ENCODE measurements around the gene SRGAP3.
A peak's percentile ranks its signal among the peaks of the same experiment; 100 is the strongest.
"Not testable (repeated sequence)": the region's sequence is repeated elsewhere in the genome, so short reads cannot be mapped to it uniquely, and the experiment has no call there.

The SRGAP3 gene

DNA sequence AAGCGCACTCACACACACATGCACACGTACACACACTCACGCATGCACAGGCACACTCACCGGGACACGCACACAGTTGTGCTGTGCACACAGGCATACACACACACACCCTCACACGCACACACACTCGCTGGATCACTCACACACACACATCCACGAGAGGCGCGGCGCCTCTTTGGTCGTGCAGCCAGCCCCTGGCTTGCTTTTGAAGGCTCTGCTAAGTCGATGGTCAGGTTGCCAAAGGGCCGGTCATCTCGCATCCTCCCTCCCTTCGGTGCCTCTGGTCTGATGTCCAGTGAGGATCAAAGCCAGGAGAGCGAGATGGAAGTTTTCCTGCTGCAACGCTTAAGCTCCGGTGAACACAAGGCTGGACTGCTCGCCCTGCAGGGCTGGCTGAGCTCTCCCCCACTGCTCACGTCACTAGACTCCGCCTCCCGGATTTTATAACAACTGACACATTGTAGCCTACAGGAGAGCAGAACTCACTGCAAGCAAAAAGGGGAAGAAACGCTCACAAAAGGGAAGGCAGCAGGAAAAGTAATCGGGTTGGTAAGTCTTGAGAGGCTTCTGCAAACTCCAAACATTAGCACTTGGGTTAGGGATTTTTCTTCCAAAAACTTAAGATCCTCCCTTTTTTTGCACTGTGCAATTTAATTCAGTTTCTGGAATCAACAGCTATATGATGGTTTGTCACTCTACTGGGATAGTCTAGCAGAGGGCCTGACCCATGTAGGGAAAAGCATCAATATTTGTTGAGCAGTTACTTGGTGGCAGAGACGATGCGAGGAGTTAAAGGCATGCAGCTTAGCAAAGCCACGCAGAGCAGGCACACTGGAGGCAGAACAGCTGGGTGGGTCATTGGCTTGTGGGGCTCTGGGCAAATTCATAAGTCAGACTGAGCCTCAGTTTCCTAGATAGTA is at the start of gene SRGAP3:
TSS of gene SRGAP3 (minus strand) at position 374 of the 920 bp plus-strand sequence. CDS start 695 bp downstream, outside the sequence.
- peak; percentile 41 for DNase-seq (ENCODE audit: low read depth)

DNA sequence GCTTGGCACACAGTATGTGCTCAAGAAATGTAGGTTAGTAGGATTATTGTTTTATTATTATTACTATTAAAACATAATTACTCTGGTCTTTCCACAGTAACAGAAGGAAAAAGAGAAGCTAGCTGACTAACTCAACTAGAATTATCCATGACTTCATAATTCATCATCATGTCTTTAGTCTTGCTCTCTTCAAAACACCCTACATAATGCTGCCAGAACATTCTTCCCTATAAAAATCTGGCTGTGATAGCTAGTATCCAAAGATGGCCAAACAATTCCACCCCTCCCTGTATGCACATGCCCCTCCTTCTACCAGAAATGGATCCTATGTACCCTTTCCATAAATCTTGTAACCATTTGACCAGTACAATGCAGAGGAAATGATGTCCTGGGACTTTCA is 48.8 kb upstream of the SRGAP3 start:
- no peak for DNase-seq (ENCODE audit: low read depth)

DNA sequence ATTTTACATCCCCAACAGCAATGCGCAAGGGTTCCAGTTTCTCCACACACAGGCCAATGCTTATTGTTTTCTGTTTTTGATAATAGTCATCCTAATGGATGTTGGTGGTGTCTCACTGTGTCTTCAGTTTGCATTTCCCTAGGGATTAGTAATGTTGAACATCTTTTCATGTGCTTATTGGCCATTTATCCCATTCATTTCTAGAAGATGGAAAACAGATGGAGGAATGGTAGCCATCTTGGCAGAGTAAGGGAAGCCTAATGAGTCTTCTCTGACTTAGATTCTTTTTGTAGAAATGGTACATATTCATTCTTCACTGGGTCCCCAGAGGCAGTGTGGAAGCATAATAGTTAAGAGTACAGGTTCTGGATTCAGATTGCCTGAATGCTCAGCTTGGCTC is 46.8 kb upstream of the SRGAP3 start:
- no peak for DNase-seq (ENCODE audit: low read depth)

DNA sequence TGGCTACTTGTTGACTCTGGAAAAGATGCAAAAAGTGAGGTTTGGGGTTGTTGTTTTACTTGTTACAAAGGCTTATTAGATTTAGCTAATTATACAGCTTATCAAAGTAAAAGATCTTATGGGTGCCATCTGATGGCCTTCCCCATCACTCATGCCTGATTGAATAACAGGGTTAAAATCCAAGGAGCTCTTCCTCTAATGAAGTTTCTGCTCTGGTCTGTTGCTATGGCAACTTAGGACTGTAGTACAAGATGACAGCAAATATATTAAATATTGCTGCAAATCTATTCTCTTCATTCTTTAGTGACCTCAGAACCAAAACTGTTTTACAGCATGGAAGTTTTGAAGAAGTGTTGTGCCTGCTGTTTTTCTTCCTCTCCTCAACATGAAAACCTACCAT is 45.6 kb upstream of the SRGAP3 start:
- no peak for DNase-seq (ENCODE audit: low read depth)

DNA sequence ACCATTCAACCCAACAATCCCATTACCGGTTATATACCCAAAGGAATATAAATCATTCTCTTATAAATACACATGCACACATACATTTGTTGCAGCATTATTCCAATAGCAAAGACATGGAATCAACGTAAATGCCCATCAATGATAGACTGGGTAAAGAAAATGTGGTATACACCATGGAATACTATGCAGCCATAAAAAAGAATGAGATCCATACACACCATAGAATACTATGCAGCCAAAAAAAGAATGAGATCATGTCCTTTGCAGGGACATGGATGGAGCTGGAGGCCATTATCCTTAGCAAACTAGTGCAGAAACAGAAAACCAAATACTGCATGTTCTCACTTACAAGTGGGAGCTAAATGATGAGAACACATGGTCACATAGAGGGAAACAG is 44.5 kb upstream of the SRGAP3 start:
- not testable (repeated sequence) for DNase-seq (ENCODE audit: low read depth)

DNA sequence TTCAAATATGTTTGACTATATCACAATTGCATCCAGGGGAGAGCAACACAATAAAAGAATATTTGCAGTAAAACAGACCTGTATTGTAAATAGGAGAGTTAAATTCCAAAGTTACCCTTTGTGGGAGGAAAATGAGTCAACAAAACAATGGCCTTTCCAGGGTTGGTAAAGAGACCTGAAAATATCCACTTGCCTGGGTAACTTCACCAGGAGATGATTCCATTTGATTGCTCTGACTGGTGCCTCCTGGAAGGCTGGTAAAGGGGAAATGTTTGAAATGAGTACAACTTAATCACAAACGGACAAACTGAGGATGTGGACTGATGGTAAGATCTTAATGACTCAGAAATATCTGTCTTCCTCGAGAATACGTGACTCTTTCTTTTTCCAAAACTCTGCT is 43.6 kb upstream of the SRGAP3 start:
- DNase-seq (ENCODE audit: low read depth) = no peak

DNA sequence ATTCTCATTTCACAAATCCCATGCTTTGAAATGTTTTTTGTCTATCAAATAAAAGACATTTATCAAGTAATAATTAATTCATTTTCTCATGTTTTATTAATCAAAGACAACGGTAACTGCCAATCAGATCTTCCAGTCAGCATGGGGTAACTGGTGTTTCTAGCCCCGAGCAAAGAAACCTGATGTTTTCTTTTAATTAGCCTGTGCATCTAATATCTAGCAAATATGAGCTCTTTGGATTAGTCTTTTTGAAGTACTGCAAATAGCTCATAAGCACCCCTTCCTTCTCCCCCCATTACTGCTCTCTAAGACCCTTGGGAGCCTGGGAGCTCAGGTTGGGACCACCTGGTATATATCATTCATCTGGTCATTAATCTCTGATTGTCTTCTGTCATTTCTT is 43.1 kb upstream of the SRGAP3 start:
- no peak for DNase-seq (ENCODE audit: low read depth)

DNA sequence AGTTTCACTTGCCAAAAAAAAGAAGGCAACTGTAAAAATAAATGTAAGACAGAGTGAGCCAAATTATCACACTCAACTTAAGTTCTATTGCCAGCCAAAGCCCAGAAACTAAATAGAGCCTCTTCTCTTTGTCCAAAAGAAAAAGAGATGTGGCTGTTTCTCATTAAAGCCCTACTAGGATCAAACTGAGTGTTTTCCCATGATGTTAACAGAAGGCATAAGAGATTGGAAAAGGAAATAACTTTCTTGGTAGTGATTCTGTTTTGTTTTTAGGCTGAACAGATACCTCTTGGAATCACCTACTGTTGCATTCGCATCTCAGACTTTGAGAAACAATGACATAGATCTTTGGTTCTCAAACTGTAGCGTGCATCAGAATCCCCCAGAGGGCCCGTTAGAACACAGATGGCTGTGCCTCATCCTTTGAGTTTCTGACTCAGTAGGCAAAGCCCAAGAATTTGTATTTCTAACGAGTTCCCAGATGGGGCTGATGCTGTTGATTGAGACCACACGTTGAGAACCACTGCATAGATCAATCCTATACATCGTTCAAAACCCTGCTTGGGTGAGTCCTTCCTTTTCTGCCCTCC is 42.5 kb upstream of the SRGAP3 start:
- no peak for DNase-seq (ENCODE audit: low read depth)

DNA sequence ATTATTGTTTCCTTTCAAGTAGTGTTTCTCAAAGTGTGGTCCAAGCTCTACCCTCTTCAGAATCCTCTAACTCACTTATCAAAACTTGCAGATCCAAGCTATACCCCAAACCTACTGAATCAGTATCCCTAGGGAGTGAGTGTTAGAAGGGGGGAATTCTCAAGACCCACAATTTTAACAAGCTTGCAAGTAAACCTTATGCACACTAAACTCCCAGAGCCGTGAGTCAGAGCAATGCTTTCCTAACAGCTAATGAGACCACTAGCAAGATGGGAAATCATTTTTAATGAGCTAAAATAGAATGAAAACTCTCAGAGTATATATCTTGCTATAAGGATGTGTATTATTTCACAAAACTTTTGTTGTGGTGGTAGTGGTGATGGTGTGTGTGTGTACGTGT is 41.1 kb upstream of the SRGAP3 start:
- DNase-seq (ENCODE audit: low read depth) = no peak

DNA sequence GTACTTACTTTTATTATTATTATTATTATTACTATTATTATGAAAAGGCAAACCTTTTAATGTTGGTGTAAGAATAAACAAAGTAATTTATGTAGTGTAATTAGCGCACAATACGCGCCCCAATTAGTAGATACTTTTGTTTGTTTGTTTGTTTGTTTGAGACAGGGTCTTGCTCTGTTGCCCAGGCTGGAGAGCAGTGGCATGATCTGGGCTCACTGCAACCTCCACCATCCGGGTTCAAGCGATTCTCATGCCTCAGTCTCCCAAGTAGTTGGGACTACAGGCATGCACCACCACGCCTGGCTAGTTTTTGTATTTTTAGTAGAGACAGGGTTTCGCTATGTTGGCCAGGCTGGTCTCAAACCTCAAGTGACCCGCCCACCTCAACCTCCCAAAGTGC is 32.1 kb upstream of the SRGAP3 start:
- DNase-seq (ENCODE audit: low read depth) = not testable (repeated sequence)

DNA sequence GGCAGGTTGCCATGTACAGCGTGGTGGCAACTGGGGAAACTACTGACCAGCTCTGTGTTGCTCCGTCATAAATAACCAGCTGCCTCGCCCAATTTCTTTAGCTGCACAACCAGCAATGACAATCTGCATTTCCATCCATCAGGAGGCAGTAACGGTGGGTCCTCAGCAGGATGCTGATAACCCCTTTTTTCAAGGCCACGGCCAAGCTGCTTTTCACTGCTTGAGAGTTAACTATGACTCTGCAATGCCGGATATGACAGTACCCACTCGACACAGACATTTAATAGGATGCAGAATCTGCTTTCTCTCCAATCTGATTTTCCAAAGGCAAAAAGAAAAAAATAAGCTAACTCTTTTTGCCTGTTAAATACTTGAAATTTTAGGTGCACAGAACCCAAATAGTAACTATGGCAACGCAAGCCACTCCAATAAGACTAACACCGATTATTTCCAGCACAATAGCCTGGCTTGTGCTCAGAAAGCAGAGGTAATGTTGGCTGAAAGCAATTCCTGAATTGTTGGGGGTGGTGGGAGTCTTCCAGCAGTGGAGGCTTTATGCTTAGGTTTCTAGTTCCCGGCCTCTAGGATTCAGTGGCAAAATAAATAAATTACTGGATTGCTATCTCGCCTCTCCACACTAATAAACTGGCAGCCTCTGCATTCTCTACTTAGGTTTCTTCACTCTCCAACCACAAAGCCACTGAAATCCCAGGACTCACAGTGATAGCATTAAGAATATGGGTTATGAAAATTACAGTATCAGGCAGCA is 31.2 kb upstream of the SRGAP3 start:
- no peak for DNase-seq (ENCODE audit: low read depth)

DNA sequence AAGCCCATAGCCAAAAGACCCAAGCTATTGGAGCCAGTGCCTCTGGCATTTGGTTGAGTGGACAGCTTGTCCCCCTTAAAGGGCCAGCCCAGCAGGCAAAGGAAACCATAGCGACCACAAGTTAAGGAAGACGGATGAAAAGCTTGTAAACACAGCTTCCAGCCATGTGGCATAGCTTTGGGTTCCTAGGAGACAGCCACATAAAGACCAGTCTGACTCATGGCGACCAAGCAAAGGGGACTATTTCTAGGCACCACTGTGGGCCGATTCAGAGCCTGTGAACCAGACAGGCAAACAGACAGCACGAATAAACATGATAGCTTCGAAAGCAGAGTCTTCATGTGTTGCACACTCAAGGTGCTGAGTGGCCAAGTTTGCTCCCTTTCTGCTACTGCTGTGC is 30.5 kb upstream of the SRGAP3 start:
- DNase-seq (ENCODE audit: low read depth) = no peak

DNA sequence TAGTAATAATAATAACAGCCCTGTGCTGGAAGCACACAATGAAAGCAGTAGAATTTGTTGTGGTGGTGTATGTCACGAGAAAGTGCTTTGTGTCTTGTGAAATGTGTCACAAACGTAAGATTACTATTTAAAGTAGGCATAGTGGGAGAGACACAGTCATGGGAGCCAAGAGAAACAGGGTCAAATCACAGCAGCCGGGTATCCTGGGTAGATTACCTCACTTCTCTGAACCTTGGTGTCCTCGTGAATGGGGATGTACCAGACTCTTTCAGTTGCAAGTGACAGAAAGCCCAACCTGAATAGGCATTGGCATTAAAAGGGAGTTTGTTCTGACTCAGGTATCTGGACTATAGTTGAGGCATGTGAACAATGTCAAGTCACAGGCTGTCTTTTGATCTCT is 29.1 kb upstream of the SRGAP3 start:
- no peak for DNase-seq (ENCODE audit: low read depth)

DNA sequence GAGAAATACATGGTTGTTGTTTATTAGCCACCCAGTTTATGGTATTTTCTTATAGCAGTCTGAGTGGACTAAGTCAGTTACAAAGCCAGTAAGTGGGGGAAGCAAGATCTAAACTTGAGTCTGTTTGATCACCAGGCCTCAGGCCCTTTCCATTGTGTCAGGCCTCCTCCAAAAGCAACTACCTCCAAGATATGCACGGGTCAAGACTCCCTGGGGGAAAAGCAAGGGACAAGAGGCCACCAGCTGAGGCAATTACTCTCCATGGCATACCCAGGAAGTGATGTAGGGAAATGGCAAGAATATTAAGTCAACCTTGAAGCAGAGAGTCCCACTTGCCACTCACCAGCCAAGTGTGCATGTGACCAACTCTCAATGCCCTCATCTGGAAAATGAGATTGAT is 28.6 kb upstream of the SRGAP3 start:
- no peak for DNase-seq (ENCODE audit: low read depth)

DNA sequence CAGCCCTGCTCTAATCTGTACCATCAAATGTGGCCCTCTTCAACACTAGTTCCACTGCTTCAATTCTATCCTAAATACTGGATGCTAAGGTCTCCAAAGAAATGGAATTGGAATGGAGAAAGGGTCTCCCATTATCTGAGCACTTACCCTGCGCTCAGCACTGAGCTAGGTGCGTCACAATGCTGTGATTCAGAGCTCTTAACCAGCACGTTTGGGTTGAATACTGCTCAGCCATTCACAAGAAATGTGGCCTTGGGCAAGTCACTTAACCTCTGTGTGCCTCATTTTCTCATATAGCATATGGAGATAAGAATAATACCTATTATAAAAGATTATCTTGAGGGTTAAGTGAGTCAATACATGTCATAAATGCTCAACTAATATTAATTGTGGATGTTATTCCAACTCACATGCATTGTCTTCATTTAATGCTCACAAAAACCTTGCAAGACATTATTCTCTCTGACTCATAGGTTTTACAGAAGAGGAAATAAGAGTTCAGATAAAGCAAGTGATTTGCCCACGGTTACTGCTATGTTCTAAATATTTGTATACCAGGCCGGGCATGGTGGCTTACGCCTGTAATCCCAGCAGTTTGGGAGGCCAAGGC is 27.4 kb upstream of the SRGAP3 start:
- DNase-seq (ENCODE audit: low read depth) = no peak

DNA sequence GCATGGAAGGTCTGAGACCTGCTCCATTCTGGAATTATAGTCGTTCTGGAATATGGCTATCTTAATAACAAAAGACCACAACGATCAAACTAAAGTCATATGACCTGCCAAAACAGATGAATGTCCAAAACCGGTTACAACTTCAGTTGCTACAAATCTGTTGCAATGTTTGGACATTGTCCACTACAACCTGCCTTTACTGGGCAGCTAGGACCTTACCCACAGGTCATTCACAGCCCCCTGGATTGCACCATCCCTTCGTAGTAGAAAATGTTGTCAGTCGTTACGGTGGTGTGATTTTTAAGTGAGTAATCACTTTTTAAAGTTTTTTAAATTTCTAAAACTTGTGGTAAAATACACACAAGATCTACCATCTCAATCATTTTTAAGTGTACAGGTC is 22.5 kb upstream of the SRGAP3 start:
- DNase-seq (ENCODE audit: low read depth) = no peak

DNA sequence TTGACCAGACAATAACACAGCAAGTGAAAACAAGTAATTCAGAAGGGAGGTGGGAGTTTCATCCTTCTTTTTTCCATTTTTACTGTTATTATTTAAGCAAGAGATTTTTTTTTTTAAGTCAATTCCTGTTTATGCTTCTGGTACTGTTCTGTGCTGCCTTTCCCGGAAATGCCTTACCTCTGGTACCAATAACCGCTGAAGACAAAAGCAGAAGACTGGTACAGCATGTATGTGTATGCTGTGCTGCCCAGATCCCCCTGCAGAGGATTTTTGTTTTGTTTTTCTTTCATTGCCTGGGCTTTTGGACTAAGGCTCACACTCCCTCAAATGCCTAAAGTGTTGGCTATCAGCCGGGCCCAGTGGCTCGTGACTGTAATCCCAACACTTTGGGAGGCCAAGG is 21.3 kb upstream of the SRGAP3 start:
- no peak for DNase-seq (ENCODE audit: low read depth)

DNA sequence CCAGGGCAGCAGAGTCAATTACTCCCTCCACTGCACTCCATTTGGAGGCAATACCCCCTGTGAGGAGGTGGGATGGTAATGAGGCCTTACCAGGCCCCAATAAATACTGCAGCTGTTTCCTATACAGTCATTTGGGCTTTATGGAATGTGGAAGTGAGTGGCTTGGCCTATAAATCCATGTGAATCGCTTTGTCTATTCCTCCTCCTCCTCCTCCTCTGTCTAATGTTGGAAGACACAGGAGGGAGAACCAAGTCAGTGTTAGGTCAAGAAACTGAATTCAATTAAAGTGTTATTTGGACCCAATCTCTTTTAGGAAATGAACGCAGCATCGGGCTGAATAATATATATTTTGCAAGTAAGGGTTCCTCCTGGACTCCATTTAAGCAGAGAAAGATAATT is 17.3 kb upstream of the SRGAP3 start:
- DNase-seq (ENCODE audit: low read depth) = no peak

DNA sequence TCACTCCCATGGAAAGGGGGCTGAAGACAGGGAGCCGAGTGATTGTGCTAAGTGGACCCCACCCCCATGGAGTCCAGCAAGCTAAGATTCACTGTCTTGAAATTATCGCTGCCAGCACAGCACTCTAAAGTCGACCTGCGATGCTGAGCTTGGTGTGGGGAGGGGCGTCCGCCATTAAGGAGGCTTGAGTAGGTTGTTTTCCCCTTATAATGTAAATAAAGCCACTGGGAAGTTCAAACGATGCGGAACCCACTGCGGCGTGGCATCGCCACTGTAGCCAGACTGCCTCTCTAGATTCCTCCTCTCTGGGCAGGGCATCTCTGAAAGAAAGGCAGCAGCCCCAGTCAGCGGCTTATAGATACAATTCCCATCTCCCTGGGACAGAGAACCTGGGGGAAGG is 10.9 kb upstream of the SRGAP3 start:
- no peak for DNase-seq (ENCODE audit: low read depth)

DNA sequence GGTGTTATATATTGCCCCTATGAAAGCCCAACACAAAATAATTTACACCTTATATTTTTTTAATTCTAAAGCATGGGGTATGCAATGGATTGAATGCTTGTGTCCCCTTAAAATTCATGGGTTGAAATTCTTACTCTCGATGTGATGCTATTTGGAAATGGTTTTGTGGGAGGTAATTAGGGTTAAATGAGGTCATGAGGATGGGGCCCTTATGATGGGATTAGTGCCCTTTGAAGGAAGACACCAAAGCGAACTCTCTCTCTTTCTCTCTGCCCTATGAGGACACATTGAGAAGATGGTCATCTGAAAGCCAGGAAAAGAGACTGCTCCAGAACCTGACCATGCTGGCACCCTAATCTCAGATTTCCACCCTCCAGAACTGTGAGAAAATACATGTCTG is 7.6 kb upstream of the SRGAP3 start:
- no peak for DNase-seq (ENCODE audit: low read depth)

DNA sequence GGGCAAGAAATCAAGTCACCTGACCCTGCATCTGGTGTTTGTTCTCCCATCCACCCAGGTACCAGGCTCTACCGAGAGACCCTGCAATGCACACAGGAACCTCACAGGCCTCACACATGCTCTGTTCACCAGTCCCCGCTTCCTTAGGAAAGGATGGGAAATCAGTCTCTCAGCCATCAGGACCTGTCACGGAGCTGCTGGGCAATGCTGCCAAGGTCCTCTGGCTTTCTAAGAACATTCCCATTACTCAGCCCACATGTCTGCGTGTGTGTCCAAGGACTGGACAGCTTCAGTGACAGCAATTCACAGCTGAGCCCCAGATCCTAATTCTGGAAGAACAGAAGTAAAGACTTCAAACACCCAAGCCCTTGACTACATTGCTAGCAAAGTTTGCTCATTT is 6.5 kb upstream of the SRGAP3 start:
- DNase-seq (ENCODE audit: low read depth) = no peak

DNA sequence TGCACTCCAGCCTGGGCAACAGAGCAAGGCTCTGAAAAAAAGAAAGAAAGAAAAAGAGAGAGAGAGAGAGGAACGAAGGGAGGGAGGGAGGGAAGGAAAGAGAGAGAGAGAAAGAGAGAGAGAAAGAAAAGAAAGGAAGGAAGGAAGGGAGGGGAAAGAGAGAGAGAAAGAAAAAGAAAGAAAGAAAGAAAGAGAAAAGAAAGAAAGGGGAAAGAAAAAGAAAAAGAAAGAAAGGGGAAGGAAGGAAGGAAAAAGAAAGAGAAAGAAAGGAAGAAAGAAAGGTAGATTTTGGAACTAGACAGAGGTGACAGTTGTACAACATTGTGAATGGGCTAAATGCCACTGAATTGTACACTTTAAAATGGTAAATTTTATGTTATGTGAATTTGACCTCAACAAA is 5.3 kb upstream of the SRGAP3 start:
- DNase-seq (ENCODE audit: low read depth) = no peak

DNA sequence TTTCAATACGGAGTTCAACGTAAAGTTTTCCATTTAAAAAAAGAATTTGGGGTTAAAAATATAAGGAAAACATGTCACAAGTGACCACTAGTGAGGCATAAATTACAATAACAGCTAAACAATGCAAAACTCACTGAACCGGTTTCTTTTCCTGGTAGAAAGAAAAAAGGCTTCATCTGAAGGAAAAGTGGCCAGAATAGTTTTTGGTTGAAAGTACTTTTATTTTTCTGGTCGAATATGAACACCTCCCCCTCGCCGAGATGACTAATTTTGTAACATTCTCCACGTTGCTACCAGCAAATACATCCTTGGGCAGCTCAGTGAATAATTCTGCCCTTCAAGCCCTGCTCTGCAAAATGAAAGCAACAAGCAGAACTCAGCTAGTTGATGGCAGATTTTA is 3.9 kb upstream of the SRGAP3 start:
- no peak for DNase-seq (ENCODE audit: low read depth)

Measured in activated gamma-delta T cell treated with anti-CD3 and anti-CD28 coated beads, Interleukin-2, amount 50 U/mL, for 16 hours (primary cell).